Measurements from ENCODE around the gene TCP11L2. TPM values are rescaled to one million over a fixed set of nuclear protein-coding genes. Genes with fewer than 3 reads are reported as not detected.

The TCP11L2 gene
- total and polyA plus RNA-seq, 2 of the 4 experiments (the other 2 are of a cell fraction): 7.3 to 32.8 TPM

DNA sequence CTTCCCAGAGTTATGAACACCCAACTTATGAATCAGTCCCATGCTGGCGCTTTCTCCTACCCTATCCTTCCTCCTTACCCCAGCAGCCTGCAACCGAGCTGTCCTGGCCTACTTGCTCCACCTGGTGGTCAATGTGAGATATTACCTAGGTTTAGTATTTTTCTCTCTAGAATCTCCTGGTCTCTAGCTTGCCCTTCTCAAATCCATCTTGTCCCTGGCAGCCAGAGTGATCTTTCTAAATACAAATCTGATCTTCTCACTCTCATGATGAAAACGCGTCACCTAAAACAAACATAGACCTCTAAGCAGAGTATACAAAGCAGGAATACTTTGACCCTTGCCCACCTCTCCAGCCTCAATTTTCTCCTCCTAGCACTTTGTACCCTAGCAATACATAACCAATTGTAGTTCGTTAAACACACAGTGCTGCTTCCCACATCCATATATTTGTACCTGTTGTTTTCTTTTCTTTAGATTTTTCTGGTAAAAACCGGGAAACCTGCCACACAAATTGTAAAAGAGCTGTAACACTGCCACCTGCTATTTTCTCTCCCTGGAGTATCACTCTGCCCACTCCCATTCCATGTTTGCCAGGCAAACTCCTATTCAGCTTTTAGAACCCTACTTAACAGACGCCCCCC lies 20.0 kb upstream of the TCP11L2 start:
- in situ Hi-C loops (cut with MboI; ENCODE audit: low sequenced_read_pairs) (no loop called here), dilution Hi-C loops (cut with HindIII; ENCODE audit: low sequenced_read_pairs, unreplicated experiment) (no loop called here)
- no peak overlapping the region for H3K56ac ChIP-seq (ENCODE audit: extremely low read depth, insufficient read depth, low read length)

More for the DNA sequence above, 20.0 kb upstream of the TCP11L2 start:
- Histone ChIP-seq H3K27me3 (ENCODE audit: control insufficient read depth, insufficient read depth, low read length) (peaks cover 8% of the 10 kb centered on the region), H2AK9ac (replicated peaks; ENCODE audit: low read depth, low read length, poor library complexity) (no peak overlapping the region), H3K79me1 (ENCODE audit: low read depth in 1 of 2, low read length in 2 of 2) (no peaks in the 10 kb centered on the region), H3K23ac (ENCODE audit: low read depth, low read length) (no peak overlapping the region), H2BK20ac (ENCODE audit: low read depth, low read length) (no peak overlapping the region), H3K4me3 (ENCODE audit: insufficient read depth, low read depth, low read length) (no peak overlapping the region), H2BK5ac (ENCODE audit: low read depth, low read length, poor library complexity, severe bottlenecking) (no peak overlapping the region), H2BK120ac (ENCODE audit: low read depth, low read length) (no peak overlapping the region), H3K4me2 (ENCODE audit: low read depth, low read length) (no peak overlapping the region), H3K9ac (ENCODE audit: low read depth, low read length) (no peak overlapping the region), H3K9me3 (ENCODE audit: control insufficient read depth, insufficient read depth, low read length) (peaks cover 6% of the 10 kb centered on the region), H3K4me1 (ENCODE audit: control insufficient read depth, insufficient read depth, low read length) (no peaks in the 10 kb centered on the region), H2AK5ac (ENCODE audit: low read depth, low read length) (no peak overlapping the region), H3K4ac (ENCODE audit: low read depth, low read length) (no peak overlapping the region), H2BK15ac (ENCODE audit: low read depth, low read length) (no peak overlapping the region), H3K9me1 (ENCODE audit: insufficient read depth, low read length) (peaks cover 4% of the 10 kb centered on the region), H3K14ac (replicated peaks; ENCODE audit: low read depth, low read length) (no peak overlapping the region), H4K20me1 (ENCODE audit: insufficient read depth, low read length) (no peaks in the 10 kb centered on the region), H4K91ac (ENCODE audit: insufficient read depth, low read depth, low read length) (no peak overlapping the region), H4K5ac (ENCODE audit: low read depth, low read length) (no peak overlapping the region), H2AFZ (replicated peaks; ENCODE audit: low read length, poor library complexity) (no peak overlapping the region), H3K27ac (ENCODE audit: insufficient read depth, low read length) (no peak overlapping the region), H3K18ac (ENCODE audit: low read depth, low read length) (no peak overlapping the region), H3K36me3 (ENCODE audit: control insufficient read depth, insufficient read depth, low read length) (no peaks in the 10 kb centered on the region), H4K8ac (ENCODE audit: low read depth in 2 of 2, low read length in 2 of 2) (no peak overlapping the region)
- no TSS peak for BruUV-seq (replicated peaks)
- ChIA-PET CTCF (interaction anchor here (0.9 to 1.9 kb wide), 3 partner anchors 11 to 56 kb away, joined by 4 to 8 read pairs (median 6); no protein-coding TSS in a partner anchor), POLR2A (ENCODE audit: unreplicated experiment) (interaction anchor here (0.6 kb wide), 1 partner anchor 55 kb away, joined by 3 read pairs; no protein-coding TSS in a partner anchor)
- peak; percentile 55 for DNase-seq
- TF ChIP-seq CHD1 (IDR thresholded peaks at IDR 0.05; ENCODE audit: low read depth, low read length) (no peak), SMC3 (IDR thresholded peaks at IDR 0.05; ENCODE audit: low read depth, low read length) (peak; percentile 68), POLR2A (IDR thresholded peaks at IDR 0.05; ENCODE audit: low read depth, low read length) (no peak), MXI1 (IDR thresholded peaks at IDR 0.05; ENCODE audit: borderline replicate concordance, low read depth, low read length) (no peak), FOS (IDR thresholded peaks at IDR 0.05; ENCODE audit: low read depth, low read length) (no peak), RAD21 (IDR thresholded peaks at IDR 0.05; ENCODE audit: low read length) (peak; percentile 67), CTCF (conservative IDR thresholded peaks at IDR 0.05; ENCODE audit: low read depth, low read length) (peak; percentile 66), RCOR1 (IDR thresholded peaks at IDR 0.05; ENCODE audit: insufficient replicate concordance, low read length) (no peak)
- 20% methylated on average over 2 of the region's 7 CpGs; no CpG with 5 or more reads in 1 of the 2 experiments for WGBS, 2 experiments (ENCODE audit: extremely low coverage in 2 of 2, insufficient read length in 1 of 2)
- ATAC-seq (ENCODE audit: low read depth): peak; percentile 46; the same call in 1 of the 2 replicates
- intact Hi-C loops (cut with micrococcal nuclease): loop anchor here (1.0 kb wide), 1 partner anchor 55 kb away; no protein-coding TSS in a partner anchor

Data from IMR-90 (cell line).